Common myeloid progenitor, CD34-positive (primary cell): Measurements from ENCODE around the gene EFCAB6.

Source experiments
- CTCF ChIA-PET: fragments of 350-600 bp; sonication (Branson Sonifier 250); formaldehyde crosslinking; loops from one replicate; lab custom pipeline; 2021; ENCODE audit warnings: antibody characterized with exemption; lab: Charles Lee
- POLR2A ChIA-PET: fragments of 350-600 bp; sonication (Branson Sonifier 250); formaldehyde crosslinking; loops from one replicate; lab custom pipeline; 2021; ENCODE audit warnings: antibody characterized with exemption; lab: Charles Lee
- DNase-seq, 3 donors: peaks; one replicate each; pipeline versions ENCODE4 v3.0.0 to v3.0.0-alpha.2; 2013
- H3K27ac ChIP-seq, 2 experiments: 1 replicate in 1 of 2; 2 replicates in 1 of 2; pipeline ENCODE4 v1.7.0; 2013; ENCODE audit warnings: inconsistent platforms in 2 of 2, low read length in 2 of 2, mild to moderate bottlenecking in 2 of 2, low read depth in 1 of 2, moderate library complexity in 1 of 2; ENCODE audit not compliant: severe bottlenecking in 2 of 2, insufficient read depth in 1 of 2, poor library complexity in 1 of 2
- H3K27me3 ChIP-seq, 5 experiments: replicated peaks in 2 of 5; 1 replicate in 3 of 5; 2 replicates in 2 of 5; pipeline versions ENCODE4 v1.6.1 to v1.7.0; 2013; ENCODE audit warnings: low read length in 4 of 5, mild to moderate bottlenecking in 2 of 5, moderate library complexity in 2 of 5, inconsistent platforms in 1 of 5; ENCODE audit not compliant: insufficient read depth in 5 of 5, control insufficient read depth in 4 of 5
- H3K36me3 ChIP-seq, 4 experiments: 1 replicate in 2 of 4; 2 replicates in 2 of 4; pipeline versions ENCODE4 v1.6.1 to v1.7.0; 2013; ENCODE audit warnings: low read length in 3 of 4, control low read depth in 1 of 4, mild to moderate bottlenecking in 1 of 4; ENCODE audit not compliant: control insufficient read depth in 4 of 4, insufficient read depth in 4 of 4
- H3K4me1 ChIP-seq, 4 experiments: 1 replicate in 3 of 4; 2 replicates in 1 of 4; pipeline versions ENCODE4 v1.6.1 to v1.7.1; 2013; ENCODE audit warnings: low read length in 3 of 4, mild to moderate bottlenecking in 3 of 4, control low read depth in 1 of 4, inconsistent platforms in 1 of 4, moderate library complexity in 1 of 4; ENCODE audit not compliant: control insufficient read depth in 4 of 4, insufficient read depth in 4 of 4; ENCODE audit errors: control extremely low read depth in 1 of 4
- H3K4me3 ChIP-seq, 7 experiments: 1 replicate in 4 of 7; 2 replicates in 3 of 7; pipeline versions ENCODE4 v1.5.1 to v1.7.0; 2013; ENCODE audit warnings: mild to moderate bottlenecking in 7 of 7, low read length in 6 of 7, moderate library complexity in 6 of 7, inconsistent platforms in 2 of 7, low read depth in 2 of 7, control low read depth in 1 of 7; ENCODE audit not compliant: insufficient read depth in 4 of 7, control insufficient read depth in 1 of 7; ENCODE audit errors: extremely low read depth in 1 of 7
- H3K9me3 ChIP-seq, 5 experiments: 1 replicate in 4 of 5; 2 replicates in 1 of 5; pipeline versions ENCODE4 v1.6.1 to v1.7.1; 2013; ENCODE audit warnings: low read length in 4 of 5, mild to moderate bottlenecking in 2 of 5, inconsistent platforms in 1 of 5, low read depth in 1 of 5, moderate library complexity in 1 of 5; ENCODE audit not compliant: control insufficient read depth in 4 of 5, insufficient read depth in 2 of 5; ENCODE audit errors: control extremely low read depth in 1 of 5
- WGBS: methylation state at CpG from one replicate; pipeline ENCODE4 v1.1.5; 2013; ENCODE audit not compliant: insufficient coverage; 5-methylcytosine and 5-hydroxymethylcytosine counted together

EFCAB6 gene

GRCh38 chr22:43835166-43835565 is 23.1 kb upstream of the EFCAB6 start:
- CTCF ChIA-PET: no interaction called here
- H3K9me3 ChIP-seq: no peaks in the 10 kb centered on the region
- H3K4me1 ChIP-seq: peaks cover 0 to 3% (median 0%) of the 10 kb centered on the region in 4 experiments
- WGBS: 75% methylated on average over 12 of the region's 12 CpGs
- no peak overlapping the region for H3K27ac ChIP-seq
- POLR2A ChIA-PET: no interaction called here
- H3K4me3 ChIP-seq: no peak overlapping the region
- peaks cover 0 to 20% (median 0%) of the 10 kb centered on the region in 5 experiments for H3K27me3 ChIP-seq
- no peaks in the 10 kb centered on the region for H3K36me3 ChIP-seq
- DNase-seq: no peak

GRCh38 chr22:43833286-43834240 is 21.5 kb upstream of the EFCAB6 start:
- H3K4me3 ChIP-seq: no peak overlapping the region
- no peak overlapping the region for H3K27ac ChIP-seq
- DNase-seq: no peak
- ChIA-PET CTCF (interaction anchor here (0.6 kb wide), 1 partner anchor 992 kb away, joined by 3 read pairs; no protein-coding TSS in a partner anchor), POLR2A (no interaction called here)
- H3K27me3 ChIP-seq: peaks cover 0 to 20% (median 0%) of the 10 kb centered on the region in 5 experiments
- peaks cover 0 to 3% (median 0%) of the 10 kb centered on the region in 4 experiments for H3K4me1 ChIP-seq
- H3K36me3 ChIP-seq: no peaks in the 10 kb centered on the region
- 94% methylated on average over 31 of the region's 36 CpGs for WGBS
- H3K9me3 ChIP-seq: no peaks in the 10 kb centered on the region

GRCh38 chr22:43832393-43833265 is 20.5 kb upstream of the EFCAB6 start:
- POLR2A ChIA-PET: no interaction called here
- WGBS: 99% methylated on average over 8 of the region's 18 CpGs

GRCh38 chr22:43831561-43832392 is 19.7 kb upstream of the EFCAB6 start:
- H3K27me3 ChIP-seq: peaks cover 0 to 20% (median 0%) of the 10 kb centered on the region in 5 experiments
- no peaks in the 10 kb centered on the region for H3K4me1 ChIP-seq
- POLR2A ChIA-PET: no interaction called here
- 94% methylated on average over 33 of the region's 33 CpGs for WGBS
- H3K9me3 ChIP-seq: no peaks in the 10 kb centered on the region
- CTCF ChIA-PET: no interaction called here
- H3K36me3 ChIP-seq: no peaks in the 10 kb centered on the region
- H3K27ac ChIP-seq: no peak overlapping the region
- no peak for DNase-seq
- H3K4me3 ChIP-seq: no peak overlapping the region

More at GRCh38 chr22:43832393-43833265, 20.5 kb upstream of the EFCAB6 start:
- DNase-seq: no peak
- Histone ChIP-seq H3K27me3 (peaks cover 0 to 20% (median 0%) of the 10 kb centered on the region in 5 experiments), H3K27ac (no peak overlapping the region), H3K4me1 (peaks cover 0 to 3% (median 0%) of the 10 kb centered on the region in 4 experiments), H3K4me3 (no peak overlapping the region), H3K36me3 (no peaks in the 10 kb centered on the region), H3K9me3 (no peaks in the 10 kb centered on the region)
- CTCF ChIA-PET: interaction anchor here (0.6 kb wide), 1 partner anchor 993 kb away, joined by 3 read pairs; no protein-coding TSS in a partner anchor

- Histone ChIP-seq H3K27me3 (peaks cover 0 to 20% (median 0%) of the 10 kb centered on the region in 5 experiments), H3K9me3 (no peaks in the 10 kb centered on the region), H3K36me3 (no peaks in the 10 kb centered on the region), H3K4me1 (no peaks in the 10 kb centered on the region), H3K4me3 (no peak overlapping the region), H3K27ac (no peak overlapping the region)
- no peak for DNase-seq
- WGBS: 93% methylated on average over 12 of the region's 12 CpGs
- CTCF ChIA-PET: no interaction called here
- POLR2A ChIA-PET: no interaction called here
Measured at GRCh38 chr22:43830931-43831560, 18.9 kb upstream of the EFCAB6 start.
